CD14-positive monocyte (primary cell): Measurements from ENCODE around the gene SAMHD1. TPM values are rescaled to one million over a fixed set of nuclear protein-coding genes. Genes with fewer than 3 reads are reported as not detected.
A peak's percentile ranks its signal among the peaks of the same experiment; 100 is the strongest.

ENCODE experiments used
- DNase-seq, 3 donors: peaks; one replicate each; pipeline ENCODE4 v3.0.0-alpha.2; 2011 to 2022
- H2AFZ ChIP-seq: 2 replicates; pipeline ENCODE4 v1.6.0; 2012; ENCODE audit warnings: mild to moderate bottlenecking, low read depth, low read length, inconsistent platforms; ENCODE audit not compliant: insufficient read depth, poor library complexity, severe bottlenecking
- H3K27ac ChIP-seq, 2 donors: 1 replicate in 1 of 2; 2 replicates in 1 of 2; pipeline ENCODE4 v1.5.1; 2012 to 2013; ENCODE audit warnings: low read length in 2 of 2, control low read depth in 1 of 2, inconsistent platforms in 1 of 2, low read depth in 1 of 2, mild to moderate bottlenecking in 1 of 2
- H3K27me3 ChIP-seq, 2 donors: one replicate each; pipeline versions ENCODE4 v1.6.0 to v1.6.1; 2011 to 2013; ENCODE audit warnings: low read length in 2 of 2; ENCODE audit not compliant: control insufficient read depth in 2 of 2, insufficient read depth in 2 of 2
- H3K36me3 ChIP-seq, 2 donors: replicated peaks in 1 of 2; 1 replicate in 1 of 2; 2 replicates in 1 of 2; pipeline versions ENCODE4 v1.5.1 to v1.6.1; 2012 to 2013; ENCODE audit warnings: low read length in 2 of 2, control low read depth in 1 of 2, inconsistent platforms in 1 of 2, mild to moderate bottlenecking in 1 of 2; ENCODE audit not compliant: insufficient read depth in 2 of 2, control insufficient read depth in 1 of 2
- H3K4me1 ChIP-seq, 2 donors: 1 replicate in 1 of 2; 2 replicates in 1 of 2; pipeline versions ENCODE4 v1.5.1 to v1.6.1; 2012 to 2013; ENCODE audit warnings: low read length in 2 of 2, control low read depth in 1 of 2, inconsistent platforms in 1 of 2, mild to moderate bottlenecking in 1 of 2, moderate library complexity in 1 of 2; ENCODE audit not compliant: insufficient read depth in 2 of 2, control insufficient read depth in 1 of 2
- H3K4me2 ChIP-seq: replicated peaks from 2 replicates; pipeline ENCODE3; 2012; ENCODE audit warnings: low read length, moderate library complexity, mild to moderate bottlenecking; ENCODE audit not compliant: poor library complexity, severe bottlenecking; ENCODE audit errors: extremely low read depth
- H3K4me3 ChIP-seq, 3 experiments: fragments of 200-600 bp in 1 of 3; sonication (generic) in 1 of 3; replicated peaks in 1 of 3; 1 replicate in 2 of 3; 2 replicates in 1 of 3; pipeline ENCODE4 v1.5.1; 2011 to 2013; ENCODE audit warnings: low read length in 3 of 3, mild to moderate bottlenecking in 3 of 3, control low read depth in 2 of 3, low read depth in 2 of 3, inconsistent platforms in 1 of 3, moderate library complexity in 1 of 3
- H3K79me2 ChIP-seq: 2 replicates; pipeline ENCODE4 v1.6.0; 2012; ENCODE audit warnings: mild to moderate bottlenecking, control low read depth, inconsistent platforms, low read length, moderate library complexity; ENCODE audit not compliant: insufficient read depth
- H3K9ac ChIP-seq: 2 replicates; pipeline ENCODE4 v1.6.0; 2017; ENCODE audit warnings: low read length, mild to moderate bottlenecking; ENCODE audit not compliant: insufficient read depth, poor library complexity, severe bottlenecking
- H3K9me3 ChIP-seq, 2 donors: replicated peaks in 1 of 2; 1 replicate in 1 of 2; 2 replicates in 1 of 2; pipeline versions ENCODE4 v1.5.1 to v1.6.1; 2012 to 2013; ENCODE audit warnings: low read length in 2 of 2, control low read depth in 1 of 2; ENCODE audit not compliant: control insufficient read depth in 1 of 2, insufficient read depth in 1 of 2
- H4K20me1 ChIP-seq: 2 replicates; pipeline ENCODE4 v1.6.0; 2012; ENCODE audit warnings: mild to moderate bottlenecking, low read length, control low read depth, moderate library complexity; ENCODE audit not compliant: insufficient read depth
- H3K27ac Mint-ChIP-seq, 7 donors: one replicate each; pipeline ENCODE4 v1.8.0; 2020; ENCODE audit warnings: mild to moderate bottlenecking in 7 of 7, mixed read lengths in 7 of 7, moderate library complexity in 6 of 7, inconsistent platforms in 2 of 7
- H3K27me3 Mint-ChIP-seq, 3 donors: one replicate each; pipeline ENCODE4 v1.8.0; 2021 to 2022; ENCODE audit warnings: low read depth in 3 of 3, mild to moderate bottlenecking in 3 of 3, mixed read lengths in 3 of 3, moderate library complexity in 3 of 3, inconsistent platforms in 1 of 3
- H3K36me3 Mint-ChIP-seq, 2 donors: one replicate each; pipeline ENCODE4 v1.8.0; 2020; ENCODE audit warnings: mixed read lengths in 2 of 2, inconsistent platforms in 1 of 2, mild to moderate bottlenecking in 1 of 2
- H3K4me1 Mint-ChIP-seq: one replicate; pipeline ENCODE4 v1.8.0; 2020; ENCODE audit warnings: mild to moderate bottlenecking, mixed read lengths
- H3K4me3 Mint-ChIP-seq, 2 donors: one replicate each; pipeline ENCODE4 v1.8.0; 2020; ENCODE audit warnings: mild to moderate bottlenecking in 2 of 2, mixed read lengths in 2 of 2, moderate library complexity in 1 of 2
- H3K9me3 Mint-ChIP-seq, 7 donors: one replicate each; pipeline ENCODE4 v1.8.0; 2020 to 2022; ENCODE audit warnings: mixed read lengths in 7 of 7, mild to moderate bottlenecking in 6 of 7, moderate library complexity in 6 of 7, inconsistent platforms in 2 of 7
- WGBS: methylation state at CpG from one replicate; pipeline ENCODE4 v1.1.5; 2013; ENCODE audit warnings: missing lambda C conversion rate; ENCODE audit not compliant: insufficient coverage; 5-methylcytosine and 5-hydroxymethylcytosine counted together
- intact Hi-C, 2 donors: fragments of 100-400 bp; cut with micrococcal nuclease; formaldehyde crosslinking; loops; one replicate each; pipeline versions ENCODE4 v1.15.0 to v1.15.1; 2023
- polyA plus RNA-seq, 3 donors: library from polyadenylated mRNA; depleted of rRNA in 1 of 3; unstranded in 2 of 3; stranded (reverse) in 1 of 3; fragments of 300-500 nt in 2 of 3; fragments of >200 nt in 1 of 3; fragmentation: Illumina TruSeq in 2 of 3; gene quantifications; 1 replicate in 2 of 3; 2 replicates in 1 of 3; pipeline ENCODE4 v1.2.3, GENCODE V29; 2012 to 2021
- TF ChIP-seq, protein P1 (sequence below): fragments of 200-600 bp; IDR thresholded peaks from one replicate; pipeline ENCODE4 v1.8.0; 2022; ENCODE audit warnings: antibody characterized with exemption, mild to moderate bottlenecking

The SAMHD1 gene
- polyA plus RNA-seq, 3 donors = 232 to 796 (median 590) TPM

DNA sequence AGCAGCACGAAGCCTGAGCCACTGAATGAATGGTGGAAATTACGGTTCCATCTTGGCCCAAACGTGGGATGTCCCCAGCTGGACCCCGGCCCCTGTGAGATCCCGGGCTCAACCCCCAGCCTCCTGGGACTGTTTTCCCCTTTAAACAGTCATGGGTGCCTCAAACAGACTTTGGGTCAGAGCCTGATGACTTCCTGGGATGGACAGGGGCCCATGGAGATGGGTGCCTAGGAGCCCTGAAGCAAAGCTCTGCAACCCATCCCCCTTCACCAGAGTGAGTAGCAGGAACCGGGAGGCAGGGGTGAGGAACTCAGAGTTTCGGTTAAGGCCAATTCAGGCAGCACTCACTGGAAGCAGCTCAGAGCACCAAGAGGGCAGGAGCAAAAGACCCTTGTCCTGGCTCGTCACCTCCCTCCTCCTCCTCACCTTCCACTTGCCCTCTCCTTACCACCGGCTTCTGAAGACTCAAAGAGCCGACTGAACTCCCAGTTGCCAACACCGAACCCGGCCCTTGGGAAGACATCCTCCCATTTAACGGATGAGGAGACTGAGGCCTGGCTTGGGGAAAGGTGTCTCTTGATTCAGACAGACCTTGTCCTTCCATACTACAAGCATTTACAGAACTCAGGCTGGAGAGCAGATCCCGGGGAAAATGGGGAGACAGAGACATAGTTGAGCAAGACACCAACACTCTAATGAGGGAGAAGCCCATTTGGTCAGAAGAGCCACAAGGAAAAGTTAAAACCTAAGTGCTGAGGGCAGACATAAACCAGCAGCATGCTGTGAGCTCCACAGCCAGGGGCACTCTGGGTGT lies 90.5 kb downstream of the SAMHD1 start:
- TF ChIP-seq, protein P1, sequence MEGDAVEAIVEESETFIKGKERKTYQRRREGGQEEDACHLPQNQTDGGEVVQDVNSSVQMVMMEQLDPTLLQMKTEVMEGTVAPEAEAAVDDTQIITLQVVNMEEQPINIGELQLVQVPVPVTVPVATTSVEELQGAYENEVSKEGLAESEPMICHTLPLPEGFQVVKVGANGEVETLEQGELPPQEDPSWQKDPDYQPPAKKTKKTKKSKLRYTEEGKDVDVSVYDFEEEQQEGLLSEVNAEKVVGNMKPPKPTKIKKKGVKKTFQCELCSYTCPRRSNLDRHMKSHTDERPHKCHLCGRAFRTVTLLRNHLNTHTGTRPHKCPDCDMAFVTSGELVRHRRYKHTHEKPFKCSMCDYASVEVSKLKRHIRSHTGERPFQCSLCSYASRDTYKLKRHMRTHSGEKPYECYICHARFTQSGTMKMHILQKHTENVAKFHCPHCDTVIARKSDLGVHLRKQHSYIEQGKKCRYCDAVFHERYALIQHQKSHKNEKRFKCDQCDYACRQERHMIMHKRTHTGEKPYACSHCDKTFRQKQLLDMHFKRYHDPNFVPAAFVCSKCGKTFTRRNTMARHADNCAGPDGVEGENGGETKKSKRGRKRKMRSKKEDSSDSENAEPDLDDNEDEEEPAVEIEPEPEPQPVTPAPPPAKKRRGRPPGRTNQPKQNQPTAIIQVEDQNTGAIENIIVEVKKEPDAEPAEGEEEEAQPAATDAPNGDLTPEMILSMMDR = no peak
- DNase-seq = no peak
- Mint-ChIP-seq H3K4me1 (peaks cover 67% of the 10 kb centered on the region), H3K9me3 (peaks cover 0 to 2% (median 0%) of the 10 kb centered on the region in 7 donors), H3K36me3 (peaks cover 12 to 24% of the 10 kb centered on the region in 2 donors), H3K4me3 (peak overlapping the region; percentile 32 to 85), H3K27ac (peak overlapping the region in 4 of 7 donors; percentile 7 to 61 (median 39)), H3K27me3 (peaks cover 17 to 30% (median 17%) of the 10 kb centered on the region in 3 donors)
- Histone ChIP-seq H3K4me1 (peaks cover 43 to 54% of the 10 kb centered on the region in 2 donors), H3K27ac (no peak overlapping the region), H3K36me3 (no peaks in the 10 kb centered on the region), H3K9me3 (no peaks in the 10 kb centered on the region), H2AFZ (no peak overlapping the region), H3K27me3 (peaks cover 0 to 17% of the 10 kb centered on the region in 2 donors), H3K4me2 (peak overlapping the region; percentile 70), H3K79me2 (peaks cover 18% of the 10 kb centered on the region), H3K4me3 (peak overlapping the region in 1 of 3 experiments; percentile 71), H4K20me1 (peaks cover 56% of the 10 kb centered on the region), H3K9ac (no peak overlapping the region)
- intact Hi-C loops = loop anchor here (5.0 to 10.0 kb wide), 3 partner anchors 54 to 246 kb away; partner anchors contain the start of gene DSN1 (in 1 of the 2)
- WGBS = 96% methylated on average over 9 of the region's 14 CpGs

GRCh38 chr20:36860339-36860738 lies 91.2 kb downstream of the SAMHD1 start:
- peaks cover 16 to 24% (median 16%) of the 10 kb centered on the region in 3 donors for H3K27me3 Mint-ChIP-seq

More at GRCh38 chr20:36860339-36860738, 91.2 kb downstream of the SAMHD1 start:
- peaks cover 63% of the 10 kb centered on the region for H4K20me1 ChIP-seq
- Mint-ChIP-seq H3K9me3 (peaks cover 0 to 2% (median 0%) of the 10 kb centered on the region in 7 donors), H3K4me3 (no peak overlapping the region), H3K27ac (peak overlapping the region in 1 of 7 donors; percentile 38), H3K36me3 (peaks cover 12 to 25% of the 10 kb centered on the region in 2 donors), H3K4me1 (peaks cover 67% of the 10 kb centered on the region)
- TF ChIP-seq, protein P1 = no peak
- WGBS = 91% methylated on average over 3 of the region's 5 CpGs
- peaks cover 39 to 49% of the 10 kb centered on the region in 2 donors for H3K4me1 ChIP-seq
- no peak for DNase-seq
- peaks cover 18% of the 10 kb centered on the region for H3K79me2 ChIP-seq
- H2AFZ ChIP-seq = no peak overlapping the region
- H3K9me3 ChIP-seq = no peaks in the 10 kb centered on the region
- H3K4me2 ChIP-seq = no peak overlapping the region
- H3K36me3 ChIP-seq = no peaks in the 10 kb centered on the region
- intact Hi-C loops = loop anchor here (5.0 to 10.0 kb wide), 3 partner anchors 53 to 246 kb away; partner anchors contain the start of gene DSN1 (in 1 of the 2)
- no peak overlapping the region for H3K4me3 ChIP-seq
- H3K27ac ChIP-seq = no peak overlapping the region
- H3K27me3 ChIP-seq = peaks cover 0 to 17% of the 10 kb centered on the region in 2 donors
- no peak overlapping the region for H3K9ac ChIP-seq
